HepG2 (cell line): ENCODE data around the gene DAPK1. TPM values are rescaled to one million over a fixed set of nuclear protein-coding genes. Genes with fewer than 3 reads are reported as not detected.
A peak's percentile ranks its signal among the peaks of the same experiment; 100 is the strongest.

Experiments used
- ATAC-seq: fragments of 200-7000 bp; cut with Tn5 transposase; 3 replicates; pipeline ENCODE4 v1.9.1; 2020; ENCODE audit warnings: mild to moderate bottlenecking, moderate library complexity
- BruUV-seq: library from RNA; stranded (reverse); fragments of 400-500 nt; replicated peaks from 2 replicates; lab custom pipeline; 2021; lab: Mats Ljungman, UMichigan
- CTCF ChIA-PET: fragments of 300-600 bp; formaldehyde crosslinking; extraction: SDS; loops from one replicate; lab custom pipeline; 2021; ENCODE audit warnings: low total read pairs, inconsistent platforms, low intra/inter-chr PET ratio; lab: Yijun Ruan, JAX
- POLR2A ChIA-PET: fragments of 350-600 bp; sonication (Branson Sonifier 250); formaldehyde crosslinking; loops from one replicate; lab custom pipeline; 2020; ENCODE audit warnings: antibody characterized with exemption, inconsistent platforms; lab: Yijun Ruan, JAX
- DNase-seq: peaks from one replicate; pipeline ENCODE4 v3.0.0-alpha.2; 2015; ENCODE audit warnings: low spot score
- FAIRE-seq: peaks from 3 replicates; lab custom pipeline; 2011; peaks lifted over from hg19 to GRCh38; lab: Jason Lieb, UNC
- H2AFZ ChIP-seq: one replicate; pipeline ENCODE4 v1.6.1; 2011; ENCODE audit warnings: low read length, inconsistent platforms
- H3K27ac ChIP-seq: fragments of 300-600 bp; 3 replicates; pipeline ENCODE4 v1.8.0; 2011; ENCODE audit warnings: mixed run types, mild to moderate bottlenecking, mixed read lengths, low read length, inconsistent platforms; ENCODE audit not compliant: insufficient read depth; ENCODE audit errors: extremely low read length
- H3K27me3 ChIP-seq, 2 experiments: fragments of 200-600 bp in 1 of 2; 2 replicates in 1 of 2; 3 replicates in 1 of 2; pipeline versions ENCODE4 v1.6.0 to v1.8.0; 2011; ENCODE audit warnings: low read length in 2 of 2, mild to moderate bottlenecking in 2 of 2, moderate library complexity in 2 of 2, inconsistent platforms in 1 of 2; ENCODE audit not compliant: insufficient read depth in 2 of 2, control insufficient read depth in 1 of 2
- H3K36me3 ChIP-seq, 2 experiments: fragments of 200-600 bp in 1 of 2; replicated peaks in 1 of 2; 2 replicates in 1 of 2; 3 replicates in 1 of 2; pipeline versions ENCODE4 v1.5.1 to v1.8.0; 2011; ENCODE audit warnings: low read length in 2 of 2, inconsistent platforms in 1 of 2; ENCODE audit not compliant: insufficient read depth in 2 of 2, control insufficient read depth in 1 of 2
- H3K4me1 ChIP-seq: 2 replicates; pipeline ENCODE4 v1.5.1; 2012; ENCODE audit warnings: low read length, inconsistent platforms; ENCODE audit not compliant: insufficient read depth
- H3K4me2 ChIP-seq: 2 replicates; pipeline ENCODE4 v1.6.0; 2011; ENCODE audit warnings: low read depth, low read length, inconsistent platforms
- H3K4me3 ChIP-seq, 3 experiments: fragments of 200-600 bp in 1 of 3; sonication (generic), shearing (Covaris generic) in 1 of 3; replicated peaks in 1 of 3; 2 replicates each; pipeline ENCODE4 v1.5.1; 2011 to 2016; ENCODE audit warnings: low read length in 3 of 3, inconsistent platforms in 2 of 3, low read depth in 2 of 3, mild to moderate bottlenecking in 2 of 3, control low read depth in 1 of 3, mixed read lengths in 1 of 3; ENCODE audit not compliant: insufficient read depth in 1 of 3
- H3K79me2 ChIP-seq: one replicate; pipeline ENCODE4 v1.6.1; 2011; ENCODE audit warnings: low read length, inconsistent platforms; ENCODE audit not compliant: insufficient read depth
- H3K9ac ChIP-seq: 2 replicates; pipeline ENCODE4 v1.6.0; 2011; ENCODE audit warnings: mild to moderate bottlenecking, low read depth, low read length, inconsistent platforms; ENCODE audit not compliant: insufficient read depth
- H3K9me3 ChIP-seq: 2 replicates; pipeline ENCODE4 v1.5.1; 2012; ENCODE audit warnings: mild to moderate bottlenecking, low read length
- H4K20me1 ChIP-seq: 2 replicates; pipeline ENCODE4 v1.6.0; 2011; ENCODE audit warnings: inconsistent platforms, mild to moderate bottlenecking, low read length, moderate library complexity; ENCODE audit not compliant: insufficient read depth
- HINFP ChIP-seq: sonication (generic); formaldehyde crosslinking; IDR thresholded peaks from 2 replicates; pipeline ENCODE4 v1.4.0; 2020; ENCODE audit warnings: low read depth, mild to moderate bottlenecking, missing genetic modification reagents
- HNRNPK ChIP-seq: fragments of 200-400 bp; formaldehyde crosslinking; IDR thresholded peaks from 2 replicates; pipeline ENCODE4 v1.6.1; 2018; ENCODE audit warnings: low read length, low read depth, moderate library complexity, mild to moderate bottlenecking; ENCODE audit not compliant: poor library complexity, severe bottlenecking
- SOX13 ChIP-seq, 3 experiments: fragments of 450-650 bp in 1 of 3; sonication (generic) in 1 of 3; formaldehyde crosslinking in 1 of 3; IDR thresholded peaks in 2 of 3; conservative IDR thresholded peaks in 1 of 3; 2 replicates each; pipeline versions ENCODE4 v1.5.0 to v1.6.1; 2016 to 2020; ENCODE audit warnings: antibody characterized with exemption in 1 of 3, mild to moderate bottlenecking in 1 of 3, missing compliant biosample characterization in 1 of 3, missing genetic modification reagents in 1 of 3, moderate library complexity in 1 of 3
- ZNF12 ChIP-seq: sonication (generic); formaldehyde crosslinking; IDR thresholded peaks from 2 replicates; pipeline ENCODE4 v1.5.0; 2020; ENCODE audit warnings: missing genetic modification reagents
- ZNF282 ChIP-seq: fragments of 450-650 bp; IDR thresholded peaks from 2 replicates; pipeline ENCODE4 v1.6.1; 2018; ENCODE audit not compliant: partially characterized antibody
- ZNF451 ChIP-seq: sonication (generic); formaldehyde crosslinking; IDR thresholded peaks from 2 replicates; pipeline ENCODE4 v1.5.0; 2020; ENCODE audit warnings: mild to moderate bottlenecking, missing genetic modification reagents
- WGBS: methylation state at CpG from one replicate; pipeline ENCODE4 v1.1.6; 2017; ENCODE audit warnings: low lambda C conversion rate; 5-methylcytosine and 5-hydroxymethylcytosine counted together
- in situ Hi-C: cut with HindIII; loops from 2 replicates; pipeline ENCODE4 v1.10.0; 2017; ENCODE audit warnings: low pct_unique_long_range_greater_than_20kb; ENCODE audit not compliant: extremely low pct_ligation_motif_present
- intact Hi-C: fragments of 100-400 bp; cut with micrococcal nuclease; formaldehyde crosslinking; loops from one replicate; pipeline ENCODE4 v1.10.0; 2022; ENCODE audit not compliant: unreplicated experiment
- polyA plus RNA-seq, 8 experiments: library from polyadenylated mRNA; depleted of rRNA in 3 of 8; stranded (reverse) in 7 of 8; unstranded in 1 of 8; fragments of >200 nt; fragmentation: Illumina TruSeq in 4 of 8; extraction: Trizol in 4 of 8; gene quantifications; 2 replicates each; pipeline versions ENCODE4 v1.2.1 to v1.2.3, GENCODE V29; 2011 to 2016; ENCODE audit warnings: low read depth in 4 of 8, missing spikeins in 1 of 8, mixed read lengths in 1 of 8; ENCODE audit not compliant: insufficient read depth in 1 of 8
- total RNA-seq, 5 experiments: library from RNA; depleted of rRNA; stranded (reverse); fragments of >200 nt; fragmentation: Illumina TruSeq; extraction: Trizol; gene quantifications; 2 replicates each; pipeline ENCODE4 v1.2.3, GENCODE V29; 2016; ENCODE audit warnings: low read depth in 1 of 5

The DAPK1 gene
- total and polyA plus RNA-seq, 2 of the 13 experiments (the other 11 are each of a cell fraction or from before 2014, with no cell fraction given): 35.7 to 35.9 TPM

- TF ChIP-seq HINFP (CRISPR knock-in tag) (no peak), SOX13 (IDR thresholded peaks at IDR 0.05) (peak; percentile 82), SOX13 (CRISPR knock-in tag; conservative IDR thresholded peaks at IDR 0.05 in 1 of 2, IDR thresholded peaks at IDR 0.05 in 1 of 2) (peak in 1 of 2 experiments; percentile 96; a peak in 2 of 4 replicates), ZNF451 (CRISPR knock-in tag) (no peak)
Observed at GRCh38 chr9:87505869-87506678, 8.4 kb downstream of the DAPK1 start (continued).

GRCh38 chr9:87507576-87507975 is 9.9 kb downstream of the DAPK1 start:
- Histone ChIP-seq H3K9me3 (no peaks in the 10 kb centered on the region), H3K4me3 (no peak overlapping the region), H3K36me3 (peaks cover 3 to 11% of the 10 kb centered on the region in 2 experiments; a peak in 4 of 5 replicates), H3K27me3 (no peaks in the 10 kb centered on the region), H3K4me1 (peaks cover 47% of the 10 kb centered on the region), H3K4me2 (no peak overlapping the region), H4K20me1 (no peaks in the 10 kb centered on the region; the same call in 1 of the 2 replicates), H3K27ac (no peak overlapping the region), H2AFZ (no peak overlapping the region), H3K9ac (no peak overlapping the region), H3K79me2 (peaks cover 24% of the 10 kb centered on the region)
- no peak for DNase-seq
- BruUV-seq: no TSS peak
- ChIA-PET POLR2A (no interaction called here), CTCF (no interaction called here)
- ATAC-seq: no peak
- intact Hi-C loops (loop anchor here (2.0 kb wide), 1 partner anchor 63 kb away; no protein-coding TSS in a partner anchor), in situ Hi-C loops (no loop called here)
- TF ChIP-seq ZNF12 (CRISPR knock-in tag): no peak
- TF ChIP-seq ZNF282: no peak
- peak; percentile 29 for TF ChIP-seq HNRNPK
- no peak for FAIRE-seq
- 98% methylated on average over 4 of the region's 4 CpGs for WGBS
